Activated CD8-positive, alpha-beta T cell treated with anti-CD3 and anti-CD28 coated beads, Interleukin-2, amount 10 ng/mL, durations not matched to agents 7 days and 5 days (primary cell): ENCODE data around the gene SMIM15. TPM values are rescaled to one million over a fixed set of nuclear protein-coding genes. Genes with fewer than 3 reads are reported as not detected.

Source experiments
- ATAC-seq: fragments of 150-1000 bp; cut with Tn5 transposase; one replicate; pipeline ENCODE4 v1.10.0; 2021; ENCODE audit warnings: moderate library complexity
- CTCF ChIA-PET: fragments of 350-600 bp; sonication (Branson Sonifier 250); formaldehyde crosslinking; loops from one replicate; lab custom pipeline; 2021; ENCODE audit warnings: antibody characterized with exemption; lab: Charles Lee
- POLR2A ChIA-PET: fragments of 350-600 bp; sonication (Branson Sonifier 250); formaldehyde crosslinking; loops from one replicate; lab custom pipeline; 2021; ENCODE audit warnings: antibody characterized with exemption; lab: Charles Lee
- DNase-seq: peaks from one replicate; pipeline ENCODE4 v3.0.0-alpha.2; 2020
- H3K27ac Mint-ChIP-seq: one replicate; pipeline ENCODE4 v1.8.0; 2021; ENCODE audit warnings: mild to moderate bottlenecking, mixed read lengths
- H3K27me3 Mint-ChIP-seq: one replicate; pipeline ENCODE4 v1.8.0; 2021; ENCODE audit warnings: low read depth, mixed read lengths
- H3K36me3 Mint-ChIP-seq: one replicate; pipeline ENCODE4 v1.8.0; 2021; ENCODE audit warnings: low read depth, mixed read lengths
- H3K4me1 Mint-ChIP-seq: one replicate; pipeline ENCODE4 v1.8.0; 2021; ENCODE audit warnings: low read depth, mixed read lengths
- H3K4me3 Mint-ChIP-seq: one replicate; pipeline ENCODE4 v1.8.0; 2021; ENCODE audit warnings: mild to moderate bottlenecking, mixed read lengths
- H3K9me3 Mint-ChIP-seq: one replicate; pipeline ENCODE4 v1.8.0; 2022; ENCODE audit warnings: mixed read lengths; ENCODE audit not compliant: insufficient read depth
- total RNA-seq, 2 experiments: library from RNA; stranded (reverse); gene quantifications; one replicate each; pipeline ENCODE4 v1.2.3, GENCODE V29; 2021

SMIM15 gene
- total RNA-seq, 2 experiments from 2014 or later: 56.1 to 56.3 TPM

DNA sequence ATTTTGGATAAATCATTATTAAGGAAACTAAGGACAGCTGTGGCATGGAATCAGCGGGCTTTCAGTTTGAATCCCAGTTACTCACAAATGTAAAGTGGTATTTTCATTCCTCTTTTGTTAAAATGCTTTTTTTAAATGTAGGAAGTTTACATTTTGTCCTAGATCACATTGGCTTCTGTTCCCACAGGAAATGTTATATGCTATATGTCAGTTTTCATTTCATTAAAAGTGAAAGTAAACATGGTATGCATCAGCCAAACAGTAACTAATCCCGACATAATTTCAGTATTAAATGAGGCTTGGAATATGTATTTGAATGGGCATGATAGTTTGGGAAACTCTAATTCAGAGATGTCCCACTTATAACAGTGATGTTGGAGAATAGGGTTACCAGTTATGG, 18.6 kb upstream of the SMIM15 start:
- Mint-ChIP-seq H3K9me3 (no peaks in the 10 kb centered on the region), H3K27me3 (peaks cover 4% of the 10 kb centered on the region), H3K4me1 (peaks cover 17% of the 10 kb centered on the region), H3K36me3 (no peaks in the 10 kb centered on the region), H3K27ac (no peak overlapping the region), H3K4me3 (peak overlapping the region; percentile 16)
- CTCF ChIA-PET: no interaction called here
- POLR2A ChIA-PET: no interaction called here
- DNase-seq: no peak
- ATAC-seq: no peak

- Mint-ChIP-seq H3K9me3 (no peaks in the 10 kb centered on the region), H3K36me3 (no peaks in the 10 kb centered on the region), H3K27me3 (peaks cover 4% of the 10 kb centered on the region), H3K4me1 (peaks cover 17% of the 10 kb centered on the region), H3K4me3 (no peak overlapping the region), H3K27ac (no peak overlapping the region)
- POLR2A ChIA-PET: interaction anchor here (0.6 kb wide), 1 partner anchor 250 kb away, joined by 3 read pairs; no protein-coding TSS in a partner anchor
- ATAC-seq: no peak
- CTCF ChIA-PET: interaction anchor here (1.4 kb wide), 1 partner anchor 14 kb away, joined by 4 read pairs; no protein-coding TSS in a partner anchor
- DNase-seq: no peak
Observed at GRCh38 chr5:61178702-61179101, 16.4 kb upstream of the SMIM15 start.

GRCh38 chr5:61177716-61178115, 15.4 kb upstream of the SMIM15 start:
- H3K9me3 Mint-ChIP-seq: no peaks in the 10 kb centered on the region
- ATAC-seq (no peak), DNase-seq (no peak)
- H3K27me3 Mint-ChIP-seq: peaks cover 4% of the 10 kb centered on the region
- no peak overlapping the region for H3K4me3 Mint-ChIP-seq
- peaks cover 17% of the 10 kb centered on the region for H3K4me1 Mint-ChIP-seq
- ChIA-PET CTCF (interaction anchor here (1.2 kb wide), 1 partner anchor 481 kb away, joined by 4 read pairs; no protein-coding TSS in a partner anchor), POLR2A (no interaction called here)
- H3K36me3 Mint-ChIP-seq: no peaks in the 10 kb centered on the region
- no peak overlapping the region for H3K27ac Mint-ChIP-seq

DNA sequence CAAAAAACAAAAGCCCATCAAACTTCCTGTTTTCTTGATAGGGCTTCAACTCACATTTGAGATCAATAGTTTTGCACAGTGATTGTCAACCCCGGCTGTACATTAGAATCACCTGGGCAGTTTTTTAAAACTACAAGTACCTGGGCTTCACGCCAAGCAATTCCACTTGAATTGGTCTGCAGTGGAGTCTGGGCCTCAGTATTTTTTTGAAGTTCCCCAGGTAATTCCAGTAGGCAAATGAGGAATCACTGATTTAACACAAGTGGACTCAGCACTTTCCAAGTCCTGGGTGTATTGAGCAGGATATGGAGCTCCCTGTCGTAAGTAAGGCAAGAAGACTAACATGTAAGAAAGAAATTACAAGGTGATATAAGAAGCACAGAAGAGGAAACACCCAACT, 14.8 kb upstream of the SMIM15 start:
- ATAC-seq: no peak
- H3K9me3 Mint-ChIP-seq: no peaks in the 10 kb centered on the region
- H3K27ac Mint-ChIP-seq: no peak overlapping the region
- H3K36me3 Mint-ChIP-seq: no peaks in the 10 kb centered on the region
- DNase-seq: no peak
- peaks cover 4% of the 10 kb centered on the region for H3K27me3 Mint-ChIP-seq
- CTCF ChIA-PET: interaction anchor here (1.2 kb wide), 1 partner anchor 482 kb away, joined by 4 read pairs; no protein-coding TSS in a partner anchor
- peaks cover 12% of the 10 kb centered on the region for H3K4me1 Mint-ChIP-seq
- POLR2A ChIA-PET: no interaction called here
- H3K4me3 Mint-ChIP-seq: no peak overlapping the region

DNA sequence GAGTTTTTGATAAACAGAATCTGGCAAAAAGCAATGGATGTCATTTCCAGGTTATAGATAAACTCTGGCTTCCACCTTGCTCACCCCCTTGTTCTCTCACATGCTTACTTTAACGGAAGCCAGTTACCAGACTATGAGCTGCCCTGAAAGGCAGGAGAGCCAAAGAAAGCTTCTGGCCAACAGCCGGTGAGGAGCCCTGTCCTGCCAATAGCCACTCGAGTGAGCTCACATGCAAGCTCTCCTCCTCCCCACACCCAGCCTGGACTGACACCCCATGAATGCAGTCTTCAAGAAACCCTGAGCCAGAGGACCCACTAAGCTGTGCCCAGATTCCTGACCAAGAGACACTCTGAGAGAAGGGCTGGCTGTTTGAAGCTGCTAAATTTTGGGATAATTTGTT, 14.4 kb upstream of the SMIM15 start:
- H3K27ac Mint-ChIP-seq: no peak overlapping the region
- CTCF ChIA-PET: no interaction called here
- ATAC-seq (no peak), DNase-seq (no peak)
- H3K36me3 Mint-ChIP-seq: no peaks in the 10 kb centered on the region
- H3K27me3 Mint-ChIP-seq: peaks cover 4% of the 10 kb centered on the region
- no peak overlapping the region for H3K4me3 Mint-ChIP-seq
- POLR2A ChIA-PET: no interaction called here
- peaks cover 7% of the 10 kb centered on the region for H3K4me1 Mint-ChIP-seq
- H3K9me3 Mint-ChIP-seq: no peaks in the 10 kb centered on the region

DNA sequence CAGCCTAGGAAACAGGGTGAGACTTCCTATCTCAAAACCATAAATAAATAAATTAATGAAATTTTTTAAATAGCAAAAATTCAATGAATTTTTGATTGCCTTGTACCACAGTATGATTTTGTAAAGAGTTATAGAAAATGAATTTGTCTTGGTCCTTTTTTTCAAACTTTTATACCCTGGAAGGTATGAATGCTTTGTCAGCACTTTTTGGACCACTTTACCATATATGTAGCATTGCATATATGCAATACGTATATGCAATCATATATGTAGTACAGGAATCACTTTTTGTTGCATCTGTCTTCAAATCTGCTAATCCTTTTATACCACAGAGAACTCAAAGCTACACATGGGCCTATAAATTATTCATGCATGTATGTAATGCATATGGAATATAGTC, 9.2 kb upstream of the SMIM15 start:
- no peak for DNase-seq

DNA sequence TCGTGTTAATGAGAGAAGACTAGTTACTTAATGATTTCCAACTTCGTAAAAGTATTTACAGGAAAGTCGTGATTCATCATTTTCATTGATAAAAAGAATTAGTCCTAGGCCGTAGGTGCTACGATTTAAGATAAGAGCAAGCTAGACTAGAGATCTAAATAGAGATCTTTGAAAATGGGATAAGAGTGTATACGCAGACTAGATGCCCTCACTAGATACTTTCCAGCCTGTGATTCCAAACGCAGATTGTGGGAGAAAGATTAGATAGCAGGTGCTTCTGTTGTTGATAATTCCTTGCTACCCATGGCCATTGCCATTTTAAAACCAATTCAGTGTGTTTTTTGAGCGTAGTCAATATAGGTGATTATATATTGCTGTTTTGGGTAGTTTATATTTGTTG, 6.7 kb upstream of the SMIM15 start:
- Mint-ChIP-seq H3K36me3 (no peaks in the 10 kb centered on the region), H3K9me3 (no peaks in the 10 kb centered on the region), H3K27me3 (no peaks in the 10 kb centered on the region), H3K4me1 (no peaks in the 10 kb centered on the region), H3K27ac (no peak overlapping the region), H3K4me3 (no peak overlapping the region)
- ChIA-PET CTCF (interaction anchor here (1.0 to 1.2 kb wide), 2 partner anchors 311 to 489 kb away, joined by 3 read pairs; no protein-coding TSS in a partner anchor), POLR2A (interaction anchor here (0.8 kb wide), 1 partner anchor 526 kb away, joined by 4 read pairs; no protein-coding TSS in a partner anchor)
- no peak for ATAC-seq
- DNase-seq: no peak

More for the DNA sequence above, 9.2 kb upstream of the SMIM15 start:
- Mint-ChIP-seq H3K4me3 (no peak overlapping the region), H3K27ac (no peak overlapping the region), H3K36me3 (no peaks in the 10 kb centered on the region), H3K9me3 (no peaks in the 10 kb centered on the region), H3K27me3 (peaks cover 2% of the 10 kb centered on the region), H3K4me1 (no peaks in the 10 kb centered on the region)
- CTCF ChIA-PET: no interaction called here
- ATAC-seq: no peak
- POLR2A ChIA-PET: no interaction called here

DNA sequence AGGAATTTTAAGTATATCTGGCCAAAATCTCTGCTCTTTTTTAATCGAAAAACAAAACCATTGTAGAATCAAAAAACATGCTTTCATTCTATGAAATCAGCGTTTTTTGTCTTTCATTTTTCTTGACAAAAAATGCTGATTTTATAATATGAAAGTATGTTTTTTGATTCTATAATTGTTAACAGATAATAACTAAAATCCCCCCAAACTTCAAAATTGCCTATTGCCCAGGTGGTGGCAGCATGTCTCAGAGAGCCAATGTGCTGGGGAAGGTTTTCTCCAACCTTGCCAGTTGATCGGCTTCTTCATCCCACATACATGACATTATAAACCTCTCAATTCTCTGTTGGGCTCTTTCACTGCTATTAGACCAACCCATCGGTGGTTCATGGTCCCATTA, 5.1 kb upstream of the SMIM15 start:
- ATAC-seq (no peak), DNase-seq (no peak)
- H3K36me3 Mint-ChIP-seq: peaks cover 6% of the 10 kb centered on the region
- ChIA-PET POLR2A (no interaction called here), CTCF (no interaction called here)
- H3K27ac Mint-ChIP-seq: no peak overlapping the region
- no peak overlapping the region for H3K4me3 Mint-ChIP-seq
- H3K9me3 Mint-ChIP-seq: no peaks in the 10 kb centered on the region
- peaks cover 14% of the 10 kb centered on the region for H3K4me1 Mint-ChIP-seq
- no peaks in the 10 kb centered on the region for H3K27me3 Mint-ChIP-seq

DNA sequence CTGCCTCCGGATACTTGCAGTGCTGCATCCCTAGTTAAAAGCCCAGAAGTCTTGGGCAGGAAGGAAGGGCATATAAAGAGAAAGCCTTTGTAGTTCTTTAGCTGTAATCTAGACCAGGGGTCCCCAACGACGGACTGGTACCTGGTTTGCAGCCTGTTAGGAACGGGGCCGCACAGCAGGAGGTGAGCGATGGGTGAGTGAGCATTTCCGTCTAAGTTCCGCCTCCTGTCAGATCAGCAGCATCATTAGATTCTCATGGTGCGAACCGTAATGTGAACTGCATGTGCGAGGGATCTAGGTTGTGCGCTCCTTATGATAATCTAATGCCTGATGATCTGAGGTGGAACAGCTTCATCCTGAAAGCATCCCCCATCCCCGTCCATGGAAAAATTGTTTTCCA, 1.6 kb upstream of the SMIM15 start:
- no peak overlapping the region for H3K4me3 Mint-ChIP-seq
- no peak for ATAC-seq

GRCh38 chr5:61162832-61163567, 732 bp upstream of the SMIM15 start:
- Mint-ChIP-seq H3K27me3 (no peaks in the 10 kb centered on the region), H3K9me3 (no peaks in the 10 kb centered on the region), H3K36me3 (peaks cover 42% of the 10 kb centered on the region), H3K4me1 (peaks cover 36% of the 10 kb centered on the region), H3K27ac (peak overlapping the region; percentile 99), H3K4me3 (peak overlapping the region; percentile 99)
- ChIA-PET POLR2A (interaction anchor here (1.1 kb wide), 1 partner anchor 169 kb away, joined by 5 read pairs; the partner anchor contains the start of gene ZSWIM6), CTCF (interaction anchor here (0.8 kb wide), 1 partner anchor 18 kb away, joined by 3 read pairs; no protein-coding TSS in a partner anchor)
- ATAC-seq (no peak), DNase-seq (no peak)

More for the DNA sequence above, 1.6 kb upstream of the SMIM15 start:
- Mint-ChIP-seq H3K9me3 (no peaks in the 10 kb centered on the region), H3K27ac (no peak overlapping the region), H3K27me3 (no peaks in the 10 kb centered on the region), H3K4me1 (peaks cover 33% of the 10 kb centered on the region), H3K36me3 (peaks cover 35% of the 10 kb centered on the region)
- ChIA-PET CTCF (interaction anchor here (1.1 to 1.6 kb wide), 3 partner anchors 15 to 200 kb away, joined by 3 to 4 read pairs (median 4); no protein-coding TSS in a partner anchor), POLR2A (no interaction called here)
- no peak for DNase-seq

DNA sequence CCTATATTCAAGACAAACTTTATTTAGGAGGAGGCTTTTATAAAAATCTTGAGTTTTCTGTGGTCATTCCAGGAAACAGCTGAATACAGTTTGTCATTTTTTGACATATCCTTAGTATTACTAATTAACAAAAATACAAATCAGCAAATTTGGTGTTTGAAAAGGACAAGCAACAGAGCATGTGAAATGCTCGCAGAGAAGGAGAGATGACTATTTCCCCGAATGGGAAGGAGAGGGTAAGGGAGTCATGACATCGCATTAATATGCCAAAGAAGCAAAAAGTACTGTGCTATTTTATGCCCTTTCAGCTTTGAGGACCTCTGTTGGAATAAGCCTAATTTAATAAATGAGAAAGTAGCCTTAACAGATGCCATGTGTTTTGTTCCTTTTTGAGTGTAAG, 1.8 kb downstream of the SMIM15 start:
- Mint-ChIP-seq H3K27me3 (no peaks in the 10 kb centered on the region), H3K27ac (no peak overlapping the region), H3K36me3 (peaks cover 56% of the 10 kb centered on the region), H3K4me3 (peak overlapping the region; percentile 52), H3K4me1 (peaks cover 36% of the 10 kb centered on the region), H3K9me3 (no peaks in the 10 kb centered on the region)
- DNase-seq: no peak
- CTCF ChIA-PET: no interaction called here
- no peak for ATAC-seq
- POLR2A ChIA-PET: no interaction called here

DNA sequence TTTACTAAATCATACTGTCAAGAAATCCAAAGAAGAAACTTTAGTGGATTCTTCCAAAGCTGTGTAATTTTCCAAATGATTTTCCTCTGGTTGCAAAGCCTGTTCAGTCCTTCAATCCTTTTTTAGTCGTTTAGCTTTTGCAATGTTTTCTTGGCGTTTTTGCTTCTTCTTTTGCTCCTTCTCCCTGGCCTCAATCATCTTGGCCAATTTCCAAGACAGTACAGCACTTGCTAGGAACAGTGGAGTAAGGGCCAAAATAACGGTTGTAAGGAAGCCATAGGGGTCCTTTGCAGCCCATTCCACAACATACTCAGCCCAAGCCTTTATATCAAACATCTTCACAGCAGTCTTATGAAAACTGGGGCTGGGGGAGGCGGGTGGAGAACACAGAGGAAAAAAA, 2.4 kb downstream of the SMIM15 start:
- no peak for ATAC-seq
- no peaks in the 10 kb centered on the region for H3K27me3 Mint-ChIP-seq
- no peak for DNase-seq
- peak overlapping the region; percentile 9 for H3K4me3 Mint-ChIP-seq
- CTCF ChIA-PET: no interaction called here
- POLR2A ChIA-PET: no interaction called here
- H3K36me3 Mint-ChIP-seq: peaks cover 62% of the 10 kb centered on the region
- H3K27ac Mint-ChIP-seq: no peak overlapping the region
- H3K9me3 Mint-ChIP-seq: no peaks in the 10 kb centered on the region
- peaks cover 36% of the 10 kb centered on the region for H3K4me1 Mint-ChIP-seq
